H1 (cell line): ENCODE results near the gene MMP19. TPM values are rescaled to one million over a fixed set of nuclear protein-coding genes. Genes with fewer than 3 reads are reported as not detected.
"Not testable (repeated sequence)": the region's sequence is repeated elsewhere in the genome, so short reads cannot be mapped to it uniquely, and the experiment has no call there.

Experiments used
- CTCF ChIA-PET: fragments of 300-600 bp; sonication (Branson Sonifier 250); formaldehyde crosslinking; loops from one replicate; lab custom pipeline; 2021; ENCODE audit not compliant: partially characterized antibody; lab: Charles Lee
- POLR2A ChIA-PET: fragments of 300-600 bp; sonication (Branson Sonifier 250); formaldehyde crosslinking; loops from one replicate; lab custom pipeline; 2021; ENCODE audit warnings: inconsistent platforms; ENCODE audit not compliant: partially characterized antibody; lab: Charles Lee
- DNase-seq, 2 experiments: peaks; one replicate each; pipeline versions ENCODE4 v3.0.0 to v3.0.0-alpha.2; 2010 to 2022; ENCODE audit warnings: low spot score in 2 of 2, low read depth in 1 of 2, mixed read lengths in 1 of 2
- FAIRE-seq: peaks from 2 replicates; lab custom pipeline; 2011; peaks lifted over from hg19 to GRCh38; lab: Jason Lieb, UNC
- H2AFZ ChIP-seq: 2 replicates; pipeline ENCODE4 v1.8.1; 2012; ENCODE audit warnings: low read length, inconsistent platforms
- H2AK5ac ChIP-seq: 2 replicates; pipeline ENCODE4 v1.6.1; 2013; ENCODE audit warnings: low read depth, low read length
- H2BK120ac ChIP-seq: replicated peaks from 2 replicates; pipeline ENCODE3; 2013; ENCODE audit warnings: low read depth, low read length, inconsistent platforms
- H2BK12ac ChIP-seq: 2 replicates; pipeline ENCODE4 v1.6.1; 2013; ENCODE audit warnings: low read depth, low read length
- H2BK15ac ChIP-seq: 2 replicates; pipeline ENCODE4 v1.6.1; 2013; ENCODE audit warnings: low read length
- H2BK20ac ChIP-seq: 2 replicates; pipeline ENCODE4 v1.6.1; 2013; ENCODE audit warnings: low read length
- H2BK5ac ChIP-seq: 2 replicates; pipeline ENCODE4 v1.6.1; 2013; ENCODE audit warnings: low read depth, low read length
- H3K14ac ChIP-seq: 2 replicates; pipeline ENCODE4 v1.6.1; 2013; ENCODE audit warnings: inconsistent platforms; ENCODE audit not compliant: insufficient read length
- H3K18ac ChIP-seq: 2 replicates; pipeline ENCODE4 v1.6.1; 2013; ENCODE audit warnings: low read length; ENCODE audit errors: extremely low read depth
- H3K23ac ChIP-seq: 2 replicates; pipeline ENCODE4 v1.6.1; 2013; ENCODE audit warnings: inconsistent platforms; ENCODE audit not compliant: insufficient read length
- H3K23me2 ChIP-seq: 2 replicates; pipeline ENCODE4 v1.6.1; 2013; ENCODE audit warnings: low read depth, low read length
- H3K27ac ChIP-seq: 2 replicates; pipeline ENCODE4 v1.6.1; 2011; ENCODE audit warnings: low read depth, low read length, inconsistent platforms
- H3K27me3 ChIP-seq, 4 experiments: replicated peaks in 1 of 4; 1 replicate in 1 of 4; 2 replicates in 3 of 4; pipeline versions ENCODE4 v1.6.1 to v1.8.1; 2011 to 2013; ENCODE audit warnings: low read length in 3 of 4, mild to moderate bottlenecking in 3 of 4, inconsistent platforms in 2 of 4, mixed read lengths in 2 of 4, moderate library complexity in 1 of 4; ENCODE audit not compliant: control insufficient read depth in 3 of 4, insufficient read depth in 3 of 4; ENCODE audit errors: extremely low read depth in 1 of 4
- H3K36me3 ChIP-seq, 4 experiments: 2 replicates each; pipeline versions ENCODE4 v1.6.1 to v1.8.1; 2011 to 2013; ENCODE audit warnings: mild to moderate bottlenecking in 4 of 4, low read length in 3 of 4, moderate library complexity in 2 of 4, control low read depth in 1 of 4, inconsistent platforms in 1 of 4; ENCODE audit not compliant: insufficient read depth in 4 of 4, control insufficient read depth in 2 of 4
- H3K4ac ChIP-seq: replicated peaks from 2 replicates; pipeline ENCODE3; 2013; ENCODE audit warnings: low read length, low read depth, mixed read lengths, inconsistent platforms; ENCODE audit not compliant: insufficient read length
- H3K4me1 ChIP-seq, 4 experiments: replicated peaks in 1 of 4; 1 replicate in 1 of 4; 2 replicates in 3 of 4; pipeline versions ENCODE4 v1.6.1 to v1.8.1; 2011 to 2013; ENCODE audit warnings: low read length in 3 of 4, inconsistent platforms in 2 of 4, mixed read lengths in 1 of 4; ENCODE audit not compliant: insufficient read depth in 4 of 4, control insufficient read depth in 3 of 4
- H3K4me2 ChIP-seq, 2 experiments: 2 replicates each; pipeline versions ENCODE4 v1.6.1 to v1.8.1; 2011 to 2013; ENCODE audit warnings: low read depth in 2 of 2, low read length in 2 of 2, control low read depth in 1 of 2, inconsistent platforms in 1 of 2, mild to moderate bottlenecking in 1 of 2; ENCODE audit not compliant: insufficient read depth in 1 of 2
- H3K4me3 ChIP-seq, 4 experiments: fragments of 200-600, 300-600 bp in 1 of 4; sonication (generic), shearing (Covaris generic), sonication (Bioruptor Twin) in 1 of 4; 2 replicates each; pipeline versions ENCODE4 v1.5.1 to v1.8.1; 2011 to 2016; ENCODE audit warnings: low read length in 4 of 4, low read depth in 3 of 4, control low read depth in 2 of 4, inconsistent platforms in 2 of 4, mild to moderate bottlenecking in 2 of 4, mixed read lengths in 1 of 4, moderate library complexity in 1 of 4; ENCODE audit not compliant: insufficient read depth in 2 of 4; ENCODE audit errors: extremely low read depth in 1 of 4
- H3K56ac ChIP-seq: replicated peaks from 2 replicates; pipeline ENCODE3; 2013; ENCODE audit warnings: low read depth, mild to moderate bottlenecking, mixed read lengths, low read length, inconsistent platforms; ENCODE audit not compliant: insufficient read length
- H3K79me1 ChIP-seq: 2 replicates; pipeline ENCODE4 v1.6.1; 2013; ENCODE audit warnings: low read depth, low read length, control low read depth
- H3K79me2 ChIP-seq, 2 experiments: 2 replicates each; pipeline versions ENCODE4 v1.6.1 to v1.8.1; 2012 to 2013; ENCODE audit warnings: low read length in 2 of 2, mild to moderate bottlenecking in 2 of 2, inconsistent platforms in 1 of 2; ENCODE audit not compliant: insufficient read depth in 2 of 2, control insufficient read depth in 1 of 2
- H3K9ac ChIP-seq, 4 experiments: replicated peaks in 1 of 4; 1 replicate in 1 of 4; 2 replicates in 3 of 4; pipeline versions ENCODE4 v1.6.1 to v1.8.1; 2011 to 2013; ENCODE audit warnings: low read depth in 3 of 4, low read length in 3 of 4, control low read depth in 2 of 4, mild to moderate bottlenecking in 2 of 4, moderate library complexity in 2 of 4, inconsistent platforms in 1 of 4; ENCODE audit errors: extremely low read depth in 1 of 4
- H3K9me3 ChIP-seq, 2 experiments: 2 replicates each; pipeline versions ENCODE4 v1.6.1 to v1.8.1; 2012 to 2013; ENCODE audit warnings: mild to moderate bottlenecking in 2 of 2, moderate library complexity in 2 of 2, control low read depth in 1 of 2, inconsistent platforms in 1 of 2, low read depth in 1 of 2, low read length in 1 of 2, mixed read lengths in 1 of 2; ENCODE audit not compliant: insufficient read depth in 2 of 2
- H4K20me1 ChIP-seq, 2 experiments: replicated peaks in 1 of 2; 2 replicates each; pipeline versions ENCODE3 to v1.8.1; 2011 to 2013; ENCODE audit warnings: inconsistent platforms in 2 of 2, low read length in 2 of 2, mild to moderate bottlenecking in 1 of 2; ENCODE audit not compliant: insufficient read depth in 2 of 2, control insufficient read depth in 1 of 2
- H4K5ac ChIP-seq: 2 replicates; pipeline ENCODE4 v1.6.1; 2013; ENCODE audit warnings: low read length, low read depth, mixed read lengths, inconsistent platforms; ENCODE audit not compliant: insufficient read length
- H4K8ac ChIP-seq: 2 replicates; pipeline ENCODE4 v1.8.0; 2013; ENCODE audit warnings: mild to moderate bottlenecking, moderate library complexity, low read length, inconsistent platforms; ENCODE audit not compliant: insufficient read depth; ENCODE audit errors: extremely low read depth
- H4K91ac ChIP-seq: replicated peaks from 2 replicates; pipeline ENCODE3; 2013; ENCODE audit warnings: low read length, mixed read lengths, inconsistent platforms; ENCODE audit not compliant: insufficient read length
- CREB1 ChIP-seq: IDR thresholded peaks from 2 replicates; pipeline ENCODE4 v1.6.1; 2012; ENCODE audit warnings: inconsistent platforms
- FOSL1 ChIP-seq: IDR thresholded peaks from 2 replicates; pipeline ENCODE4 v1.6.1; 2011; ENCODE audit warnings: mild to moderate bottlenecking, low read depth, low read length, moderate library complexity; ENCODE audit not compliant: insufficient read depth
- HDAC2 ChIP-seq, 2 experiments: fragments of 300-600 bp in 1 of 2; sonication (generic) in 1 of 2; IDR thresholded peaks; 2 replicates each; pipeline ENCODE4 v1.6.1; 2011 to 2012; ENCODE audit warnings: low read depth in 2 of 2, low read length in 2 of 2, mild to moderate bottlenecking in 2 of 2, moderate library complexity in 2 of 2, borderline replicate concordance in 1 of 2, inconsistent platforms in 1 of 2
- HDAC6 ChIP-seq: IDR thresholded peaks from one replicate; pipeline ENCODE4 v1.7.1; 2012; ENCODE audit warnings: low read depth, mild to moderate bottlenecking, inconsistent platforms, low read length, moderate library complexity
- MAX ChIP-seq: IDR thresholded peaks from 2 replicates; pipeline ENCODE4 v1.6.1; 2012; ENCODE audit warnings: inconsistent platforms
- NANOG ChIP-seq: IDR thresholded peaks from 2 replicates; pipeline ENCODE4 v1.6.1; 2011; ENCODE audit warnings: low read length, low read depth, mild to moderate bottlenecking, inconsistent platforms; ENCODE audit not compliant: insufficient read depth, poor library complexity, severe bottlenecking
- WGBS, 2 experiments: shearing (Covaris generic) in 1 of 2; methylation state at CpG; one replicate each; pipeline versions ENCODE4 v1.1.6 to v1.1.7; 2013 to 2015; ENCODE audit warnings: low lambda C conversion rate in 2 of 2, mixed read lengths in 2 of 2, inconsistent platforms in 1 of 2, low coverage in 1 of 2, missing lambda C conversion rate in 1 of 2; ENCODE audit not compliant: insufficient replicate concordance in 2 of 2, insufficient coverage in 1 of 2, insufficient read length in 1 of 2; ENCODE audit errors: extremely low coverage in 1 of 2, missing lambda C conversion rate in 1 of 2; 5-methylcytosine and 5-hydroxymethylcytosine counted together
- polyA plus RNA-seq, 7 experiments: library from polyadenylated mRNA; depleted of rRNA in 3 of 7; stranded (reverse) in 5 of 7; unstranded in 2 of 7; fragments of >200 nt in 5 of 7; fragments of 200-250 nt in 2 of 7; gene quantifications; 1 replicate in 5 of 7; 2 replicates in 1 of 7; 4 replicates in 1 of 7; pipeline versions ENCODE4 v1.2.1 to v1.2.3, GENCODE V29; 2011 to 2013; ENCODE audit warnings: missing spikeins in 2 of 7, mixed read lengths in 2 of 7
- total RNA-seq: library from RNA; stranded (reverse); fragmentation: NEBNext Ultra II Directional; extraction: Animal tissue kit (Norgen Biotek cat#: 25700); gene quantifications from 2 replicates; pipeline ENCODE4 v1.2.1, GENCODE V29; 2021

Gene MMP19
- total and polyA plus RNA-seq, 2 of the 8 experiments (the other 6 are each of a cell fraction or from before 2014, with no cell fraction given) = 2.7 to 3.3 TPM

DNA sequence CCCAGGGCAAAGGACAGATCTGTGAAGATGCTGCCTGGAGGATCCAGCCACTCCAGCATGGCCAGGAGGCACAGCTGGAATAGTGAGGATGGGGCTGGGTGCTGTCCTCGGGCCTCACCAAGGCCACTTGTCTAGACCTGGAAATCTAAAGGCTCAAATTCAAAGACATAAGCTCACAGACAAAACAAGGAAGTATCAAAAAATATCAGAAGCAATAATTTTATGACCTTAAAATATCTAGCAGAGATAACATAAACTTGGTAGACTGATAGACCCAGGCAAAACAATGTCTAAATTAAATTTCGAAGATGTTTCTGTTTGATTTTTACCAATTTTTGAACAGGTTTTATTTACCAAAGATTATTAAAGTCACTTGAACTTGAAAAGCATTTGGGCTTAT is 22.6 kb upstream of the MMP19 start (continued):
- TF ChIP-seq HDAC6 (no peak), CREB1 (no peak), MAX (no peak), NANOG (no peak), FOSL1 (no peak), HDAC2 (IDR thresholded peaks at IDR 0.05; ENCODE audit: borderline replicate concordance in 1 of 2, low read depth in 2 of 2, low read length in 2 of 2) (no peak)

DNA sequence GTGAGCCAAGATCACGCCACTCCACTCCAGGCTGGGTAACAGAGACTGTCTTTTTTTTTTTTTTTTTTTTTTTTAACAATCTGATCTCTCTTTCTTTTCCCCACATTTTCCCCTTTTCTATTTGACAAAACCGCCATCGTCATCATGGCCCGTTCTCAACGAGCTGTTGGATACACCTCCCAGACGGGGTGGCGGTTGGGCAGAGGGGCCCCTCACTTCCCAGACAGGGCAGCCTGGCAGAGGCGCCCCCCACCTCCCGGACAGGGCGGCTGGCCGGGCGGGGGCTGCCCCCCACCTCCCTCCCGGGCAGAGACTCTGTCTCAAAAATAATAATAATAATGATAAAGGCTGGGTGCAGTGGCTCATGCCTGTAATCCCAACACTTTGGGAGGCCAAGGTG is 20.2 kb upstream of the MMP19 start:
- H3K4me2 ChIP-seq, H2AK5ac ChIP-seq, H3K4me3 ChIP-seq, H2BK120ac ChIP-seq, H3K14ac ChIP-seq, H2AFZ ChIP-seq, POLR2A ChIA-PET, H3K79me2 ChIP-seq, H3K18ac ChIP-seq, H3K79me1 ChIP-seq, H3K23ac ChIP-seq, H2BK20ac ChIP-seq, H3K27ac ChIP-seq, H3K23me2 ChIP-seq, H3K56ac ChIP-seq, H4K91ac ChIP-seq, H2BK5ac ChIP-seq, H3K9ac ChIP-seq, H4K5ac ChIP-seq, H3K4ac ChIP-seq, H3K9me3 ChIP-seq, DNase-seq, FAIRE-seq, H3K36me3 ChIP-seq, H2BK12ac ChIP-seq, H4K8ac ChIP-seq, H4K20me1 ChIP-seq, H2BK15ac ChIP-seq, H3K27me3 ChIP-seq, H3K4me1 ChIP-seq: not testable (repeated sequence)
- CTCF ChIA-PET = interaction anchor here (1.8 kb wide), 1 partner anchor 42 kb away, joined by 3 read pairs; no protein-coding TSS in a partner anchor
- 93% methylated on average over 11 of the region's 13 CpGs; no CpG with 5 or more reads in 1 of the 2 experiments for WGBS, 2 experiments
